Keratinocyte (primary cell): Measurements from ENCODE around the gene ZNF43. TPM values are rescaled to one million over a fixed set of nuclear protein-coding genes. Genes with fewer than 3 reads are reported as not detected.
A peak's percentile ranks its signal among the peaks of the same experiment; 100 is the strongest.

Source experiments
- DNase-seq: peaks from one replicate; pipeline ENCODE4 v3.0.0-alpha.2; 2011; ENCODE audit warnings: low read depth, missing footprints, low spot score
- FAIRE-seq: peaks from 2 replicates; lab custom pipeline; 2011; peaks lifted over from hg19 to GRCh38; lab: Jason Lieb, UNC
- H2AFZ ChIP-seq: 2 replicates; pipeline ENCODE4 v1.6.0; 2012; ENCODE audit warnings: low read length, control low read depth, inconsistent platforms; ENCODE audit not compliant: control insufficient read depth
- H3K27ac ChIP-seq: 2 replicates; pipeline ENCODE4 v1.5.1; 2011; ENCODE audit warnings: low read length; ENCODE audit not compliant: control insufficient read depth, insufficient read depth
- H3K27me3 ChIP-seq: 3 replicates; pipeline ENCODE4 v1.6.0; 2011; ENCODE audit warnings: low read length; ENCODE audit not compliant: control insufficient read depth, insufficient read depth; ENCODE audit errors: extremely low read depth
- H3K36me3 ChIP-seq, 2 experiments: 2 replicates in 1 of 2; 3 replicates in 1 of 2; pipeline ENCODE4 v1.5.1; 2011; ENCODE audit warnings: low read length in 2 of 2, mild to moderate bottlenecking in 1 of 2; ENCODE audit not compliant: control insufficient read depth in 2 of 2, insufficient read depth in 2 of 2; ENCODE audit errors: extremely low read depth in 1 of 2
- H3K4me1 ChIP-seq: 3 replicates; pipeline ENCODE4 v1.5.1; 2011; ENCODE audit warnings: low read length; ENCODE audit not compliant: control insufficient read depth, insufficient read depth; ENCODE audit errors: extremely low read depth
- H3K4me2 ChIP-seq: 3 replicates; pipeline ENCODE4 v1.6.0; 2011; ENCODE audit warnings: low read depth, low read length; ENCODE audit not compliant: control insufficient read depth, insufficient read depth; ENCODE audit errors: extremely low read depth
- H3K4me3 ChIP-seq, 3 experiments: fragments of 200-600 bp in 1 of 3; sonication (generic) in 1 of 3; 2 replicates in 2 of 3; 3 replicates in 1 of 3; pipeline ENCODE4 v1.5.1; 2011 to 2016; ENCODE audit warnings: low read length in 3 of 3, mild to moderate bottlenecking in 3 of 3, control low read depth in 2 of 3, inconsistent platforms in 1 of 3, low read depth in 1 of 3, mixed read lengths in 1 of 3, mixed run types in 1 of 3, moderate library complexity in 1 of 3; ENCODE audit not compliant: control insufficient read depth in 2 of 3, insufficient read depth in 2 of 3; ENCODE audit errors: extremely low read depth in 1 of 3
- H3K79me2 ChIP-seq: 2 replicates; pipeline ENCODE4 v1.6.0; 2012; ENCODE audit warnings: low read length; ENCODE audit not compliant: control insufficient read depth, insufficient read depth
- H3K9ac ChIP-seq: 3 replicates; pipeline ENCODE4 v1.6.0; 2011; ENCODE audit warnings: low read length; ENCODE audit not compliant: control insufficient read depth, insufficient read depth; ENCODE audit errors: extremely low read depth
- H3K9me1 ChIP-seq: 3 replicates; pipeline ENCODE4 v1.6.0; 2011; ENCODE audit warnings: low read length; ENCODE audit not compliant: control insufficient read depth, insufficient read depth; ENCODE audit errors: extremely low read depth
- H3K9me3 ChIP-seq: 2 replicates; pipeline ENCODE4 v1.5.1; 2012; ENCODE audit warnings: low read depth, low read length; ENCODE audit not compliant: control insufficient read depth
- H4K20me1 ChIP-seq: 3 replicates; pipeline ENCODE4 v1.6.0; 2011; ENCODE audit warnings: low read length; ENCODE audit not compliant: control insufficient read depth, insufficient read depth; ENCODE audit errors: extremely low read depth
- CTCF ChIP-seq, 3 experiments: IDR thresholded peaks in 1 of 3; conservative IDR thresholded peaks in 1 of 3; optimal IDR thresholded peaks in 1 of 3; 2 replicates in 2 of 3; 3 replicates in 1 of 3; pipeline versions ENCODE3 to v1.5.1; 2011; ENCODE audit warnings: low read length in 3 of 3, mild to moderate bottlenecking in 3 of 3, moderate library complexity in 2 of 3, control low read depth in 1 of 3, inconsistent platforms in 1 of 3; ENCODE audit not compliant: insufficient read depth in 2 of 3; ENCODE audit errors: extremely low read depth in 1 of 3
- EZH2 ChIP-seq: IDR thresholded peaks from one replicate; pipeline ENCODE4 v1.6.1; 2012; ENCODE audit warnings: inconsistent platforms, mild to moderate bottlenecking, low read length, moderate library complexity
- dilution Hi-C: fragments of 300-500 bp; cut with MboI; formaldehyde crosslinking; loops from one replicate; pipeline ENCODE4 v1.7.0; 2020; ENCODE audit warnings: low sequenced_read_pairs; ENCODE audit not compliant: extremely low pct_ligation_motif_present
- polyA plus RNA-seq, 5 experiments: library from polyadenylated mRNA; depleted of rRNA in 3 of 5; stranded (reverse) in 3 of 5; stranded (forward) in 1 of 5; unstranded in 1 of 5; fragments of >200 nt; gene quantifications; 1 replicate in 1 of 5; 2 replicates in 3 of 5; 3 replicates in 1 of 5; pipeline versions ENCODE4 v1.2.1 to v1.2.3, GENCODE V29; 2011 to 2012; ENCODE audit warnings: missing spikeins in 2 of 5, low read depth in 1 of 5, low replicate concordance in 1 of 5

ZNF43 gene
- polyA plus RNA-seq, 1 donor (not counting 4 experiments of a cell fraction or from before 2014, with no cell fraction given): 3.3 TPM

GRCh38 chr19:21848706-21849105 lies 12.7 kb upstream of the ZNF43 start:
- no peak overlapping the region for H3K9ac ChIP-seq
- peaks cover 5% of the 10 kb centered on the region for H3K4me1 ChIP-seq
- TF ChIP-seq EZH2 (no peak), CTCF (optimal IDR thresholded peaks at IDR 0.05 in 1 of 3, IDR thresholded peaks at IDR 0.05 in 1 of 3, conservative IDR thresholded peaks at IDR 0.05 in 1 of 3; ENCODE audit: extremely low read depth in 1 of 3, insufficient read depth in 2 of 3, low read length in 3 of 3) (no peak)
- no peak overlapping the region for H3K4me2 ChIP-seq
- no peak overlapping the region for H3K27ac ChIP-seq
- H3K79me2 ChIP-seq: no peaks in the 10 kb centered on the region
- DNase-seq (peak; percentile 74), FAIRE-seq (no peak)
- peaks cover 0 to 7% of the 10 kb centered on the region in 2 experiments for H3K36me3 ChIP-seq
- no peaks in the 10 kb centered on the region for H3K9me1 ChIP-seq
- H4K20me1 ChIP-seq: no peaks in the 10 kb centered on the region
- no peak overlapping the region for H3K4me3 ChIP-seq
- no peaks in the 10 kb centered on the region for H3K27me3 ChIP-seq
- no peak overlapping the region for H2AFZ ChIP-seq
- dilution Hi-C loops: no loop called here
- H3K9me3 ChIP-seq: peaks cover 4% of the 10 kb centered on the region

GRCh38 chr19:21843081-21843480 lies 7.1 kb upstream of the ZNF43 start:
- no peak for FAIRE-seq
- Histone ChIP-seq H3K4me3 (no peak overlapping the region), H3K36me3 (peaks cover 0 to 12% of the 10 kb centered on the region in 2 experiments), H3K9ac (no peak overlapping the region), H3K27ac (no peak overlapping the region), H3K27me3 (no peaks in the 10 kb centered on the region), H2AFZ (no peak overlapping the region), H3K4me1 (no peaks in the 10 kb centered on the region), H3K9me1 (no peaks in the 10 kb centered on the region), H3K79me2 (no peaks in the 10 kb centered on the region), H3K4me2 (no peak overlapping the region), H3K9me3 (peaks cover 2% of the 10 kb centered on the region), H4K20me1 (no peaks in the 10 kb centered on the region)
- dilution Hi-C loops: no loop called here
- DNase-seq: no peak
- TF ChIP-seq CTCF (optimal IDR thresholded peaks at IDR 0.05 in 1 of 3, IDR thresholded peaks at IDR 0.05 in 1 of 3, conservative IDR thresholded peaks at IDR 0.05 in 1 of 3; ENCODE audit: extremely low read depth in 1 of 3, insufficient read depth in 2 of 3, low read length in 3 of 3) (no peak), EZH2 (no peak)
